Activated B cell treated with CpG ODN at 0.5 μM for 24 hours (primary cell): Measurements from ENCODE around the gene CUX1. TPM values are rescaled to one million over a fixed set of nuclear protein-coding genes. Genes with fewer than 3 reads are reported as not detected.

Experiments
- ATAC-seq: fragments of 200-7000 bp; cut with Tn5 transposase; one replicate; pipeline ENCODE4 v1.10.0; 2021; ENCODE audit warnings: low read depth, mild to moderate bottlenecking, moderate library complexity
- CTCF ChIA-PET: fragments of 350-600 bp; sonication (Branson Sonifier 250); formaldehyde crosslinking; loops from one replicate; lab custom pipeline; 2021; ENCODE audit warnings: antibody characterized with exemption; lab: Charles Lee
- POLR2A ChIA-PET: fragments of 350-600 bp; sonication (Branson Sonifier 250); formaldehyde crosslinking; loops from one replicate; lab custom pipeline; 2021; ENCODE audit warnings: antibody characterized with exemption; lab: Charles Lee
- DNase-seq: peaks from one replicate; pipeline ENCODE4 v3.0.0; 2022
- H3K27ac Mint-ChIP-seq: one replicate; pipeline ENCODE4 v1.8.0; 2020; ENCODE audit warnings: mixed read lengths
- H3K27me3 Mint-ChIP-seq: one replicate; pipeline ENCODE4 v1.8.0; 2021; ENCODE audit warnings: mixed read lengths
- H3K36me3 Mint-ChIP-seq: one replicate; pipeline ENCODE4 v1.8.0; 2021; ENCODE audit warnings: low read depth, mixed read lengths
- H3K4me1 Mint-ChIP-seq: one replicate; pipeline ENCODE4 v1.8.0; 2021; ENCODE audit warnings: mixed read lengths
- H3K4me3 Mint-ChIP-seq: one replicate; pipeline ENCODE4 v1.8.0; 2020; ENCODE audit warnings: mild to moderate bottlenecking, mixed read lengths
- H3K9me3 Mint-ChIP-seq: one replicate; pipeline ENCODE4 v1.8.0; 2020; ENCODE audit warnings: mixed read lengths
- intact Hi-C: fragments of 100-400 bp; cut with micrococcal nuclease; formaldehyde crosslinking; loops from one replicate; pipeline ENCODE4 v1.15.1; 2024
- total RNA-seq: library from RNA; stranded (reverse); gene quantifications from 2 replicates; pipeline ENCODE4 v1.2.3, GENCODE V29; 2022
- TF ChIP-seq, protein P1 (sequence below): fragments of 200-600 bp; IDR thresholded peaks from one replicate; pipeline ENCODE4 v1.8.0; 2022; ENCODE audit warnings: antibody characterized with exemption, mild to moderate bottlenecking

CUX1 gene
- total RNA-seq, 1 donor from 2014 or later = 61.7 TPM

DNA sequence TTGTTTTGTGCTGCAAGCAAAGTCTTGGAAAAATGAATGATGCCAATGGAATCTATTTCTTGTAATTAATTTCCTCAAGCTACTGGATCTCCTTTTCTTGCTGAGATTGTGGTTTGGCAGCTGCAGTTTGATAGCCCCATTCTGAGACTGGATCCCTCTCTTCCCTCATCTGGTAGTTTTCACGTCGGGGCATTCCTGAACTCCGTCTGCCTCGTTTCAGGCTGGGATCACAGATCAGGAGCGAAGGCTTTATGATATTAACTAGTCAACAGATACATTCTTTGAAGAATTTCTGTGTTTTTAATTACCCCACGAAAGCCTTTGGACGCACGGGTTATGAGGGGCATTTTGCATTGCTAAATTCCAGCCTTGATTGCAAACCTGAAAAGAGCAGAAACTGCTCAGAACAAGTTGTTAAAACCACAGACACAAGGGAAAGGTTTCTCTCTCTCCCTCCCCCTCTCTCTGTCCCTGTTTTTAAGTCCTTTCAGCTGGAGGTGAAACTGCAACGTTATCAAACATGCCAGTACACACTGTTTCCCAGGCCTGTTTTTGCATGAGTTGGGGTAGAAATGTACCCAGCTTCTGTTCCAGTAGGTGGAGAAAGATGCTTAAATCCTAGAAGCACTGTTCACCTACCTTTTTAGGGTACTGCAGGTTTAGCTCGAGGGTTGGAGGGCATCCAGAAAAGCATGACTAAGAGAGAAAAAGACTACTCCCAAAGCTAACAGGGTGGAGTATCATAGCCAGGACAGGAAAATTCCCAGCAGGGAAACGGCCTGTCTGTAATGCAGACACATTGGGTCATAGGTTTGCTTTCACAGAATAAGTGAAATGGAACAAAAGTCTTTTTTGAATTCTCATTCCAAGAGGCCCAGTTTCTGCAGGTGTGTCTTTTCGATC, 124.3 kb downstream of the CUX1 start:
- Mint-ChIP-seq H3K4me3 (no peak overlapping the region), H3K4me1 (peaks cover 25% of the 10 kb centered on the region), H3K36me3 (no peaks in the 10 kb centered on the region), H3K27ac (no peak overlapping the region), H3K9me3 (no peaks in the 10 kb centered on the region), H3K27me3 (no peaks in the 10 kb centered on the region)
- DNase-seq = no peak
- intact Hi-C loops = no loop called here
- ATAC-seq = no peak
- TF ChIP-seq, protein P1, sequence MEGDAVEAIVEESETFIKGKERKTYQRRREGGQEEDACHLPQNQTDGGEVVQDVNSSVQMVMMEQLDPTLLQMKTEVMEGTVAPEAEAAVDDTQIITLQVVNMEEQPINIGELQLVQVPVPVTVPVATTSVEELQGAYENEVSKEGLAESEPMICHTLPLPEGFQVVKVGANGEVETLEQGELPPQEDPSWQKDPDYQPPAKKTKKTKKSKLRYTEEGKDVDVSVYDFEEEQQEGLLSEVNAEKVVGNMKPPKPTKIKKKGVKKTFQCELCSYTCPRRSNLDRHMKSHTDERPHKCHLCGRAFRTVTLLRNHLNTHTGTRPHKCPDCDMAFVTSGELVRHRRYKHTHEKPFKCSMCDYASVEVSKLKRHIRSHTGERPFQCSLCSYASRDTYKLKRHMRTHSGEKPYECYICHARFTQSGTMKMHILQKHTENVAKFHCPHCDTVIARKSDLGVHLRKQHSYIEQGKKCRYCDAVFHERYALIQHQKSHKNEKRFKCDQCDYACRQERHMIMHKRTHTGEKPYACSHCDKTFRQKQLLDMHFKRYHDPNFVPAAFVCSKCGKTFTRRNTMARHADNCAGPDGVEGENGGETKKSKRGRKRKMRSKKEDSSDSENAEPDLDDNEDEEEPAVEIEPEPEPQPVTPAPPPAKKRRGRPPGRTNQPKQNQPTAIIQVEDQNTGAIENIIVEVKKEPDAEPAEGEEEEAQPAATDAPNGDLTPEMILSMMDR = no peak
- CTCF ChIA-PET = no interaction called here
- POLR2A ChIA-PET = no interaction called here

DNA sequence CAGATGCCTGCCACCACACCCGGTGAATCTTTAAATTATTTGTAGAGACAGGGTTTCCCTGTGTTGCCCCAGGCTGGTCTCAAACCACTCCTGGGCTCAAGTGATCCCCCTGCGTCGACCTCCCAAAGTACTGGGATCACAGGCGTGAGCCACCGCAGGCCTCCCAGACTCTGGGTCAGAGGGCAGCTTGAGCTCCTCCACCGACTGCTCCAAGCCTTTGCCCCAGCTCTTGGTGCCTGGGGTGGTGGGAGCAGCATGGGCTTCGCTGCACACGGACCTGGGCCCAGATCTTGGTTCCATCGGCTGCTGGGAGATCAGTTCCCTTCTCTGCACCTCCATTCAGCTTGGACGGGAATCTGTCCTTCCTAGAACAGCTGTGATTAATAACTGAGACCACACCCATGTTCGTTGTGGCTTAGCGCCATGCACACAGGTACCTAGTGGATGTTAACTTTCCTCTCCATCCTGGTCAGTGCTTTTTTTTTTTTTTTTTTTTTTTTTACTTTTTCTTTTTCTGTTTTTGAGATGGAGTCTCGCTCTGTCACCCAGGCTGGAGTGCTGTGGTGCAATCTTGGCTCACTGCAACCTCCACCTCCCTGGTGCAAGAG, 125.3 kb downstream of the CUX1 start:
- Mint-ChIP-seq H3K4me3 (no peak overlapping the region), H3K36me3 (no peaks in the 10 kb centered on the region)
- POLR2A ChIA-PET = interaction anchor here (0.5 kb wide), 1 partner anchor 1349 kb away, joined by 4 read pairs; no protein-coding TSS in a partner anchor

DNA sequence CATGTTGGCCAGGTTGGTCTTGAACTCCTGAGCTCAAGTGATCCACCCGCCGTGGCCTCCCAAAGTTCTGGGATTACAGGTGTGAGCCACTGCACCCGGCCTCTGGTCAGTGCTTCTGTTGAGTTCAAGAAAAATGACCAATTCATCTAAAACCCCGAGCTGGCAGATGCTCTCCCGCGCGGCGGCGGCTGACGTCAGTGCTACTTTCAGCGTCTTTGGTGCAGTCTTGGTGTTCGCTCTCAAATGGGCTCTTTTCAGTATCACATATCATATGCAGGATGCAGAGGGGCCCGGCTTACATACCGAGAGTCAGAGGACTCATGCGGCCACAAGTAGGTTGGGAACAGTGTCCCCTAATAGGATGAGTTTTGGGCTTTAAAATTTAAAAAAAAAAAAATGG, 125.9 kb downstream of the CUX1 start:
- Mint-ChIP-seq H3K27me3 (no peaks in the 10 kb centered on the region), H3K9me3 (no peaks in the 10 kb centered on the region), H3K27ac (no peak overlapping the region), H3K4me1 (peaks cover 20% of the 10 kb centered on the region), H3K4me3 (no peak overlapping the region), H3K36me3 (no peaks in the 10 kb centered on the region)
- intact Hi-C loops = no loop called here
- ChIA-PET POLR2A (no interaction called here), CTCF (no interaction called here)
- DNase-seq = no peak
- TF ChIP-seq, protein P1 = no peak
- no peak for ATAC-seq

More for the DNA sequence above, 125.3 kb downstream of the CUX1 start:
- Mint-ChIP-seq H3K27me3 (no peaks in the 10 kb centered on the region), H3K27ac (no peak overlapping the region), H3K9me3 (no peaks in the 10 kb centered on the region), H3K4me1 (peaks cover 20% of the 10 kb centered on the region)
- intact Hi-C loops = no loop called here
- CTCF ChIA-PET = no interaction called here
- DNase-seq (no peak), ATAC-seq (no peak)
- TF ChIP-seq, protein P1 = no peak

DNA sequence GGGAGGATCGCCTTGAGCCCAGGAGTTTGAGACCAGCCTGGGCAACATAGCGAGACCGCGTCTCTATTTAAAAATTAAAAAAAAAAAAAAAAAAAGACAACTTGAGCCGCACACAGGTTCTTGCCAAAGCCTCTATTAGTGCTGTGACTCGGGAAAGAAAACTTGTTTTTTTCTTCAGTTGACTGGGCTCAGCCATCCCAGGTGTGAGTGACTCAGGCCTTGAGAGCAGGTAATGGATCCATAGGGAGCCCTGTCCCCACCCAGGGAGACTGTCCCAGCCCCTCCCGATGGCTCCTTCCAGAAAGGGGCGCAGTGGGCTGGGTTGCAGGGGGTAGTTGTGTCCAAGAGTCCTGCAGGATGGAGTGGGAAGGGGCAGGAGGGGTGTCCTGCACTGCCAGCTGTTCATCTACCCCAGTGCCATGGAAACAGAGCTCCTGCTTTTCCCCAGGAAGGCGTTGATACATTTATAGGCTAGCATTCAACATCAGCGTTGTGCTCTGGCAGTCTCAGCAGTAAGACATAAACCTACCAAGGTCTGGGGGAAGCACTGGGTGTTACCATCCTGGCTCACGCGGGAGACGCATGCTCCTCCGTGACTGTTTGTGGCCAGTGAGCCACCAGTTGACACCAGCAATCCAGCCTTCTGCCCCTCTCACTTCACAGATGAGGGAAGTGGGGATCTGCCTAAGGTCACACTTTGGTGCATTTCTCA, 126.6 kb downstream of the CUX1 start:
- H3K9me3 Mint-ChIP-seq = no peaks in the 10 kb centered on the region
- H3K4me3 Mint-ChIP-seq = no peak overlapping the region
- TF ChIP-seq, protein P1 = no peak
- H3K27ac Mint-ChIP-seq = no peak overlapping the region
- ATAC-seq (no peak), DNase-seq (no peak)
- no peaks in the 10 kb centered on the region for H3K27me3 Mint-ChIP-seq
- H3K36me3 Mint-ChIP-seq = no peaks in the 10 kb centered on the region
- intact Hi-C loops = no loop called here
- ChIA-PET CTCF (no interaction called here), POLR2A (no interaction called here)
- peaks cover 19% of the 10 kb centered on the region for H3K4me1 Mint-ChIP-seq

DNA sequence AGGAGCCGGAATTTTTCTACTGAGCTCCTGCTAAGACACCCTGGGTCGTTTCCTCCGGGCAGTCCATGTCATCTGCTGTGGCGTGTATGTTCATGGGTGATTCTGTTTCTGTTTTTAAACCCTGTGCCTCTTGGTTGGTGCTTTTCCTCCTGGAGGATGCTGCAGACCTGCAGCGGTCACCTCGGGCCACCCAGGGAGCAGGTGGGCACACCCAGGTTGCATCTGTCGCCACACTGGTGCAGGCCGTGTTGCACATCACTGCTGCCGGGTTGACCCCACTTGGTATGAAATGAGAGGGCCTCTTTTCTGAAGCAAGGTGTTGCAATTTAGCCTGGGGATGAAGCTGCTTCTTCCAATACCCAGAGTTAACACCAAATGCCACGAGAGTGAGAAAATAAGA, 127.2 kb downstream of the CUX1 start:
- CTCF ChIA-PET = no interaction called here
- no peaks in the 10 kb centered on the region for H3K36me3 Mint-ChIP-seq

More for the DNA sequence above, 127.2 kb downstream of the CUX1 start:
- Mint-ChIP-seq H3K27me3 (no peaks in the 10 kb centered on the region), H3K9me3 (no peaks in the 10 kb centered on the region), H3K27ac (no peak overlapping the region), H3K4me3 (no peak overlapping the region), H3K4me1 (peaks cover 13% of the 10 kb centered on the region)
- TF ChIP-seq, protein P1 = no peak
- ATAC-seq (no peak), DNase-seq (no peak)
- POLR2A ChIA-PET = no interaction called here
- intact Hi-C loops = no loop called here
